ENCODE data around the gene RALGDS.
"Not testable (repeated sequence)": the region's sequence is repeated elsewhere in the genome, so short reads cannot be mapped to it uniquely, and the experiment has no call there.

Gene RALGDS

GRCh38 chr9:133107961-133108793 is 12.9 kb downstream of the RALGDS start:
- DNase-seq (ENCODE audit: low read depth): no peak

GRCh38 chr9:133107245-133107722 is 13.8 kb downstream of the RALGDS start:
- no peak for DNase-seq (ENCODE audit: low read depth)

- no peak for DNase-seq (ENCODE audit: low read depth)
These were observed 14.4 kb downstream of the RALGDS start for GRCh38 chr9:133106511-133107244.

- no peak for DNase-seq (ENCODE audit: low read depth)
These were observed 15.6 kb downstream of the RALGDS start for GRCh38 chr9:133105461-133105770.

GRCh38 chr9:133104718-133105460 is 16.2 kb downstream of the RALGDS start:
- no peak for DNase-seq (ENCODE audit: low read depth)

- DNase-seq (ENCODE audit: low read depth): no peak
These were observed 17.0 kb downstream of the RALGDS start for GRCh38 chr9:133103987-133104505.

GRCh38 chr9:133103183-133103986 is 17.7 kb downstream of the RALGDS start:
- no peak for DNase-seq (ENCODE audit: low read depth)

GRCh38 chr9:133102190-133103021 is 18.6 kb downstream of the RALGDS start:
- no peak for DNase-seq (ENCODE audit: low read depth)

GRCh38 chr9:133101356-133102189 is 19.5 kb downstream of the RALGDS start:
- DNase-seq (ENCODE audit: low read depth): no peak

- no peak for DNase-seq (ENCODE audit: low read depth)
These were observed 20.3 kb downstream of the RALGDS start for GRCh38 chr9:133100506-133101355.

- DNase-seq (ENCODE audit: low read depth): no peak
These were observed 21.1 kb downstream of the RALGDS start for GRCh38 chr9:133099726-133100505.

- DNase-seq (ENCODE audit: low read depth): no peak
These were observed 22.2 kb downstream of the RALGDS start for GRCh38 chr9:133098871-133099270.

GRCh38 chr9:133098104-133098754 is 22.8 kb downstream of the RALGDS start:
- no peak for DNase-seq (ENCODE audit: low read depth)

- no peak for DNase-seq (ENCODE audit: low read depth)
These were observed 26.1 kb downstream of the RALGDS start for GRCh38 chr9:133094842-133095393.

GRCh38 chr9:133094351-133094750 is 26.7 kb downstream of the RALGDS start:
- not testable (repeated sequence) for DNase-seq (ENCODE audit: low read depth)

- no peak for DNase-seq (ENCODE audit: low read depth)
These were observed 30.2 kb downstream of the RALGDS start for GRCh38 chr9:133090752-133091385.
